Inferior parietal cortex (tissue), 1 donor: ENCODE results near the gene FAM124B.

ENCODE experiments used
- DNase-seq: peaks from one replicate; pipeline ENCODE4 v3.0.0-alpha.2; 2016; ENCODE audit errors: extremely low spot score

FAM124B gene

GRCh38 chr2:224401641-224402342 is at the start of gene FAM124B:
Gene FAM124B (minus strand): TSS chr2:224402107. CDS start chr2:224401768, 339 bp downstream.
- peak; percentile 29 for DNase-seq

- DNase-seq = no peak
Measured at GRCh38 chr2:224449212-224450147, 47.6 kb upstream of the FAM124B start.

- DNase-seq = no peak
Measured at GRCh38 chr2:224448236-224448635, 46.3 kb upstream of the FAM124B start.

- no peak for DNase-seq
Measured at GRCh38 chr2:224444783-224445182, 42.9 kb upstream of the FAM124B start.

- DNase-seq = no peak
Measured at GRCh38 chr2:224444021-224444420, 42.1 kb upstream of the FAM124B start.

DNA sequence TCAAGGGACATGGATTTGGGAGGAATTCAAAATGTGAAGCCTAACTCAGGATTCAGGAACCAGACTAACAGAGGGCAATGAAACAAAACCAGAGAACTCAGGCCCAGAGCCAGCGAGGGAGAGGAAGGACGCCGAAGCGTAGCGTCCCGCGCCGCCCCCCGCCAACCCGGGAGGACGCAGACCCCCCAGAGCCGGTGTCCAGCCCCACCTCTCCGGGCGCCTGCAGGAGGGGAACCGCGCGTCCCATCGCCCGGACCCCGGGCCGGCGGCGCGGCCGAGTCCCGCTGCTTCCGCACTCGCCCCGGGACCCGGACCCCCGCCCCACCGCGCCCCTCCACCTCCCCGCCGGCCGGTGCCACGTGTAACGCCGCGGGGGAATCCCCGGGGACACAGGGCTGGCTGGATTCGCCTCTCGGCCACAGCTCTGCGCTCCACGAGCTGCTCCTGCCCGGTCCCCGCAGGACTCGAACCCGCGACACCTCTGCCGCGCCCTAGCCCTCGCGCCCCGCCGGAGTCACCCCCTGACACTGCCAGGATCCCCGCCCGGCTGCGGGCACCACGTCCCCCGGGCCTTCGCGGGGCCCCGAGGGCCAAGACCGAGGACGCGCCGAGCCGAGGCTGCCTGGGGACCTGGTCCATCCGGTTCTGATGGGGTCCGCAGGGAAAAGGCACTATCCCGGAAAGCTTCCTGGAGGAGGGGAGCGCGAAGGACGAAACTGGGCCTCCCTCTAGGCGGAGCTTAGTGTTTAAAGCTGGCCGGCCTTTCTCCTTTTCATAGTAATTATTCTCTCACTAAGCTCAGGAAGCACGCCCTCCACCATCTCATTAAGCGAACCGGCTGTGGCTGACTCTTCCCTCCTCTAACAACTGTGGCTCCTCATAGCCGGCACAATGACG is 40.4 kb upstream of the FAM124B start:
- no peak for DNase-seq

GRCh38 chr2:224440988-224441387 is 39.1 kb upstream of the FAM124B start:
- DNase-seq = no peak

GRCh38 chr2:224438726-224439125 is 36.8 kb upstream of the FAM124B start:
- DNase-seq = no peak

DNA sequence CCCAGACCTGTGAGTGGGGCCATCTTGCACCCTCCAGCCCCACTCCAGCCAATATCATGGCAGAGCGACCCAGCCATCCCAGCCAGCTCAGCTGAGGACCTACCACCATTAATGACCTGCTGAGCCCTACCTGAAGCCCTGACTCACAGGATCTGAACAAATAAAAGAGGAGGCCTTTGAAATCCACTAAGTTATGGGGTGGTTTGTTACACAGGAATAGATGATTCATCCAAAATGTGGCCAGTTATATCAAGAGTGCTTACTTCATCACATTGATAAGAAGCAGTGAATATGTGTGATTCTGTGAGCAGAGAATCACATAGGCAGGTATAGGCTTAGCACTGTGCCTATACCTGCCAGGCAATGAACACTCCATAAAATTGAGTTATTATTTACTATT is 34.7 kb upstream of the FAM124B start:
- DNase-seq = no peak

- no peak for DNase-seq
Measured at GRCh38 chr2:224434618-224435017, 32.7 kb upstream of the FAM124B start.

- DNase-seq = no peak
Measured at GRCh38 chr2:224433442-224433841, 31.5 kb upstream of the FAM124B start.

- DNase-seq = no peak
Measured at GRCh38 chr2:224432003-224432579, 30.2 kb upstream of the FAM124B start.

GRCh38 chr2:224429441-224429810 is 27.5 kb upstream of the FAM124B start:
- DNase-seq = no peak

DNA sequence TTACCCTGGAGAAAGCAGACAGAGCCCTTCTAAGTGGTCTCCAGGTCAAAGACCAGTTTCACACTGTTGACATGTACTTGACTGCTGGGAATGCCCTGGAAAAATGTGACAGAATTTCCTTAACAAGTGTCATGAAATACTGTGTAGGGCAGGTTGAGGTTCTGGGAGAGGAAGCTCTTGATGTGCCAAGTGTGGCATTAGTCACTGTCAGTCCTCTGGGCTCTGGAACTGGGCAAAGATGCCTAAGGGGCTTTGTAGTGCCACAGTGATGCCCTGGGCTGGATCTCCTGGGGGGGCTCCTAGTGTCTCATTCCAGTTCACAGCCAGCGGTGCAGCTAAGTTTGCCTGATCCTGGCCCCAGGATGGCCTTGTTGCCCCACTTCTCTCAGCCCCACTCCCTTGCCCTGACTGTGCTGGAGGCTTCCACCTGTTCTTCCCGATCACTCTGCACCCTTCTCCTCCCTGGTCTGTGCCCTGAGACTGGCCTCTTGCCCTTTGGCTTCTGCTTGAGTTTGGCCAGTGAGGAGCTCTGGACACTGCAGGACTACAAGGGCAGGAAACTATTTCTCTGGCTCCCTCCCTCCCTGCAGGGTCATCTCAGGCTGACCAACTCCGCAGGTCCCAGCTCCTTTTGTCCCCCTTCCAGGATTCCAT is 27.0 kb upstream of the FAM124B start:
- DNase-seq = no peak

- no peak for DNase-seq
Measured at GRCh38 chr2:224427471-224427870, 25.6 kb upstream of the FAM124B start.

GRCh38 chr2:224426656-224427055 is 24.7 kb upstream of the FAM124B start:
- no peak for DNase-seq

GRCh38 chr2:224421065-224421464 is 19.2 kb upstream of the FAM124B start:
- no peak for DNase-seq

DNA sequence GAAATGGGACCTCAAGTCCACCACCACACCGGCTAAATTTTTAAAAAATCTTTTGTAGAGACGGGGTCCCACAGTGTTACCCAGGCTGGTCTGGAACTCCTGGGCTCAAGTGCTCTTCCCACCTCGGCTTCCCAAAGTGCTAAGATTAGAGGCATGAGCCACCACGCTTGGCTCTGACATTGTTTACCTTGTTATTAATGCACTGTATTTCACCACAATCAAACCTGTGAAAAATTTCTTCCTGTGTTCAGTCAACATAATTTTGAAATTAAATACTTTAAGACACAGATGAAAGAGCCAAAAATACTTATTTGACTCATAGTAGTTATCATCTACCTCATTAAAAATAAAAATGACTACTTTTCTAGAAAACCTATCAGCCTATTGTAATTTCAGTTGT is 16.0 kb upstream of the FAM124B start:
- DNase-seq = no peak

DNA sequence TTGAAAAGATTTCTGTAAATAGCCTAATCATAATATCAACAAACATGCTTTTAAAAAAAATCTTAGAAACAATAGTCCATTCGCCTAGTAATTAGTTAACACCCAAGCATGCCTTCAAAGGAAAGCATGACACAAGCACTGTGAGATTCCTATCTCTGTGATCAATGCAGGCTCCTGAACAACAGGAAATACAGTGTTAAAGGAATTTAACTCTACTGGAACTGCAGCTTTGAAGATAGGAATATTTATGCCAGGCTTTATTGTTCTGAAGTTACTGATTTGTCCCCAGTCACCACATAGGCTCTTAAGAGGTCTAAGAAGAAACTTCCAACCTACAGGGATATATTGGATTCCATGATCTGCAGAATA is 15.4 kb upstream of the FAM124B start:
- no peak for DNase-seq

DNA sequence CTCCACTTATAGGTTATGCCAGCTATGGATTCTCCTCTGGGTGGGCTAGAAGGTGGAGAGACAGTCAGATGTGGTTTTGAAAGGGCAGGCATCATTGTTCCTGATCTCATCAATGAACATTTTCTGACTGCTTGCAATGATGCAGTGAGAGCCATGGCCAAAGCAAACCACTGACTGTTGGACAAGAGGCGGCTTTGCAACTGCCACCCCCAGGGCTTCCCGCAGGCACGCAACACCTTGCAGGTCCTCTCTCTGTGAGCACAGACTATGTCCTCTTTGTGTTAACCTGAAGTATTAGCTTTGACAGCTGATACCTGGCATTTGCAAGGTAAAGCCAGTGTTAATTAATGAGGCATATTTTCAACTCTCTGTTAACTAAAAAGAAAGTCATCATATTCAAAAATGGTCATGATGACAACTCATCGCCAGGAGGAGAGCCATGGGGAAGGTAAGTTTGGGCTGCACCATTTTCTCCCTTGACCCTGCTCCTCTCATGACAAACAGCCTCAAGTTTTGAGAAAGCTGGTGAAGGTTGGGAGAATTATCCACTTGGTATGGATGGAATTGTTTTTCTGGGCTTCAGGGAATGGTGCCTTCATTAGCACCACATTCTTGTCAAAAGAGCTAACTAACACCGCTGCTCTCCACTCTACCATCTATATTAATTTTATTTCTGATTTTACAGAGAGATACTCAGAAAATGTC is 14.9 kb upstream of the FAM124B start:
- no peak for DNase-seq

GRCh38 chr2:224413381-224413780 is 11.5 kb upstream of the FAM124B start:
- no peak for DNase-seq
